T-helper 22 cell (primary cell): ENCODE results near the gene NBAS.

Source experiments
- DNase-seq: peaks from one replicate; pipeline ENCODE4 v3.0.0-alpha.2; 2020; ENCODE audit warnings: low read depth

Gene NBAS

GRCh38 chr2:15591373-15591691 lies 30.2 kb upstream of the NBAS start:
- DNase-seq: no peak

- no peak for DNase-seq
These were observed 27.3 kb upstream of the NBAS start for GRCh38 chr2:15588329-15588919.

GRCh38 chr2:15584767-15585469 lies 23.8 kb upstream of the NBAS start:
- DNase-seq: no peak

- DNase-seq: no peak
These were observed 23.2 kb upstream of the NBAS start for GRCh38 chr2:15584316-15584715.

GRCh38 chr2:15583826-15584225 lies 22.7 kb upstream of the NBAS start:
- DNase-seq: no peak

- DNase-seq: no peak
These were observed 21.7 kb upstream of the NBAS start for GRCh38 chr2:15582710-15583357.

GRCh38 chr2:15580451-15580850 lies 19.3 kb upstream of the NBAS start:
- DNase-seq: no peak

GRCh38 chr2:15579641-15580040 lies 18.5 kb upstream of the NBAS start:
- no peak for DNase-seq

- DNase-seq: peak; percentile 56
These were observed 16.1 kb upstream of the NBAS start for GRCh38 chr2:15577071-15577735.

- DNase-seq: no peak
These were observed 10.6 kb upstream of the NBAS start for GRCh38 chr2:15571729-15572128.

- no peak for DNase-seq
These were observed 9.0 kb upstream of the NBAS start for GRCh38 chr2:15570104-15570503.

- no peak for DNase-seq
These were observed 7.7 kb upstream of the NBAS start for GRCh38 chr2:15568874-15569273.

- no peak for DNase-seq
These were observed 5.8 kb upstream of the NBAS start for GRCh38 chr2:15566912-15567311.

GRCh38 chr2:15565994-15566671 lies 5.0 kb upstream of the NBAS start:
- no peak for DNase-seq

GRCh38 chr2:15565392-15565791 lies 4.3 kb upstream of the NBAS start:
- no peak for DNase-seq

- DNase-seq: no peak
These were observed 2.3 kb upstream of the NBAS start for GRCh38 chr2:15563227-15564100.

- DNase-seq: no peak
These were observed 1.4 kb upstream of the NBAS start for GRCh38 chr2:15562354-15563031.

GRCh38 chr2:15561574-15562344 lies 625 bp upstream of the NBAS start:
- DNase-seq: no peak

- no peak for DNase-seq
These were observed 770 bp downstream of the NBAS start for GRCh38 chr2:15560140-15560987.
